Diencephalon (tissue), 1 donor: ENCODE measurements around the gene C6orf163. TPM values are rescaled to one million over a fixed set of nuclear protein-coding genes. Genes with fewer than 3 reads are reported as not detected.

Source experiments
- total RNA-seq: library from RNA; depleted of rRNA; stranded (reverse); fragments of >200 nt; gene quantifications from one replicate; pipeline ENCODE4 v1.2.3, GENCODE V29; 2014

C6orf163 gene
- 6.2 TPM for total RNA-seq

GRCh38 chr6:87344731-87345130, at the start of gene C6orf163:
Gene C6orf163 (plus strand): TSS chr6:87344813. CDS start chr6:87345100, 287 bp downstream.

GRCh38 chr6:87322304-87323212, 22.1 kb upstream of the C6orf163 start, which contains the start of gene SMIM8:
Gene SMIM8 (plus strand): TSS chr6:87322588. CDS start chr6:87337032, 14,444 bp downstream.

GRCh38 chr6:87407901-87408720, 63.5 kb downstream of the C6orf163 start, which contains the start of gene CFAP206:
Gene CFAP206 (plus strand): TSS chr6:87407972. CDS start chr6:87409840, 1,868 bp downstream.

Other genes with a start within 250 kb of the C6orf163 start
- not detected for gene CGA, start 249.7 kb upstream of the C6orf163 start, total RNA-seq
- 111 TPM for gene ZNF292, start 189.2 kb upstream of the C6orf163 start, total RNA-seq
- 31.6 TPM for gene SMIM8, start 22.2 kb upstream of the C6orf163 start, total RNA-seq
- gene GJB7, start 15.5 kb upstream of the C6orf163 start, total RNA-seq: 0.92 TPM
- 14.8 TPM for gene CFAP206, start 63.2 kb downstream of the C6orf163 start, total RNA-seq
- 22.6 TPM for gene SLC35A1, start 128.2 kb downstream of the C6orf163 start, total RNA-seq
- 51.4 TPM for gene RARS2, start 245.2 kb downstream of the C6orf163 start, total RNA-seq
- gene ORC3, start 245.3 kb downstream of the C6orf163 start, total RNA-seq: 48.2 TPM